ENCODE results near the gene TSC2.
"Not testable (repeated sequence)": the region's sequence is repeated elsewhere in the genome, so short reads cannot be mapped to it uniquely, and the experiment has no call there.

TSC2 gene

GRCh38 chr16:2107791-2108125, 60.0 kb downstream of the TSC2 start:
- DNase-seq, result not testable (repeated sequence)

- not testable (repeated sequence) for DNase-seq
Observed at GRCh38 chr16:2108446-2109270, 60.9 kb downstream of the TSC2 start.

DNA sequence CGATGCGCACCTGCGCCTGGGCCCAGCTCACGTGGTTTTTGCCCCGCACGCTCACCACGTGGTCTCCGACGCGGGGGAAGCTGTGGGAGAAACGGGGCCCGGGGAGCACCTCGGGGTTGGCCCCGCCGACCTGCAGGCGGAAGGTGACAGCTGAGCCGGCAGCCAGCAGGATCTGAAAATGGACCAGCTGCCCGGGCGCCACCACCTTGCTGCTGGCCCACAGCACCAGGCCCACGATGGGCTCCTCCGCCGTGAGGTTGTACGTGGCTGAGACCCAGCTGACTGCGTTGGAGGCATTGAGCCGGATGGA, 61.4 kb downstream of the TSC2 start:
- DNase-seq, result not testable (repeated sequence)

GRCh38 chr16:2109872-2110271, 62.1 kb downstream of the TSC2 start:
- not testable (repeated sequence) for DNase-seq

DNA sequence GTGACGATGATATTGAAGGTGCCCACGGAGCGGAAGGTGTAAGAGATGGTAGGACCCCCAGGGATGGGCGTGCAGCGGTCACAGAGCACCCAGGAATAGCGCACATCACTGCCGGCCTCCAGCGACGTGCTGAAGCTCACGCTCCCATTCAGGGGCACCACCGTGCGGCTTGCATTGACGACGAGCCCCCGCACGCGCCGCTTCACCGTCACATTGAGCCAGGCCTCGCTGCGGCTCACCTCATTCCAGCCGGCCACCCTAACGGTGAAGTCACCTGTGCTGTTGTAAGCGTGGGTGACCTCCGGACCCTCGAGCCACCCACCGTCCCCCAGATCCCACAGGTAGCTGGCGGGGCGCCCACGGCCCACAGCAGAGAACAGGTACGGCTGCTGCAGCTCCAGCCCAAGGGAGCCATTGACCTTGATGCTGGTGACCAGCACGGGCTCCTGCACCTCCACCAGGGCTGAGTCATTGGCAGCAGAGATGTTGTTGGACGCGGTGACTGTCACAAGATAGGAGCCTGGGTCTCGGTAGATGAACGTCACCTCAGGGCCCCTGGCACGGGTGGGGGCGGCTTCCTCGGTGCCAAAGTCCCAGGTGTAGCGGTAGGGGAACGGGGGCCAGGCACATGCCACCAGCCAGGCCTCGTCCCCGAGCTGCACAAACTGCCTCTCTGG, 62.7 kb downstream of the TSC2 start:
- not testable (repeated sequence) for DNase-seq

- not testable (repeated sequence) for DNase-seq
Observed at GRCh38 chr16:2111009-2111353, 63.2 kb downstream of the TSC2 start.

GRCh38 chr16:2111412-2112335, 63.9 kb downstream of the TSC2 start:
- not testable (repeated sequence) for DNase-seq

- DNase-seq, result not testable (repeated sequence)
Observed at GRCh38 chr16:2112539-2113106, 64.8 kb downstream of the TSC2 start.

DNA sequence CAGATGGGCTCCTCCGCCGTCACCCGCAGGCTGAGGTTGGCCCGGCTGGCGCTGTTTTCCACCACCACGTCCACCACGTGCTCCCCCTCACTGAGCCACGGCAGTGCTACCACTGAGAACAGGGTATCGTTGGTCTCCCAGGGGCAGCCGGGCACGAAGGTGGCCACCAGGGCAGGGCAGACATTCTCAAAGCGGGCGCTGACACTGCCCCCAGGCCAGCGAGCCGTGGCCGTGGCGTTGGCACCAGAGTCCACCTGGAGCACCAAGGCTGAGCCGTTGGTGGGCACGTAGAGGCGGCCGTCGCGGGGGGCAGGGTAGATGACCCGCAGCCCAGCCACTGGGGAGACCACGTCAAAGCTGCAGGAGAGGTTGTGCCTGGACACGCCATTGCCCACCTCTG, 66.4 kb downstream of the TSC2 start:
- DNase-seq, result not testable (repeated sequence)

DNA sequence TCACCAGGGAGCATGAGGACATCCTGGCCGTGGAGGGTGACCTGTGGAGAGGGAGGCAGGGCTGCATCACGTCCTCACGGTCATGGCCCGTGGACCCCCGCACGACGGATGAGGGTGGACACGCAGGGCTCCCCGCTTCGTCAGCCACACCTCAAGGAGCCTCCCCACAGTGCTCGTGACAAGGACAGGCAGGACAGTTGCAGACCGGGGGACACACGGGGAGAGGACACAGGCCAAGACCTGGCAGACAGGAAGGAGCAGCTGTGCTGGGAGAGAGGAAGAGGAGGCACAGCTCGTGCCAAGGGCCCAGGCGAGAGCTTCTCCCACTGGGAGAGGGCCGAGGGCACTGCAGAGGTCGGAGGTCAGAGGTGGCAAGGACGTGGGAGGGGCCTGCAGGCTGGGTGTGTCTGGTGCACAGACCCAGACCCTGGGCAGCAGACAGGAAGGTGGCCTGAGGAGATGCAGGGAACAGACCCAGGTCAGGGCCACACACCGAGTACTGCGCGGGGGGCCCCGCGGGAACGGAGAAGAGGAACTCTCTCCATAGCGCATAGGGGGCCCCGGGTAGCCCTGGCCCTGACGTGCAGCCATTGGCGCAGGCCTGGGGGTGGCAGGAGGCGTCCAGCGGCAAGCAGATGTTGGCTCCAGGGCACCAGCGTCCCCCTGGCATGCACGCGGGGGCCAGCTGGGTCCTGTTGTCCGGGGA, 67.3 kb downstream of the TSC2 start:
- DNase-seq, result not testable (repeated sequence)

- DNase-seq, result no peak
Observed at GRCh38 chr16:2115591-2115973, 67.8 kb downstream of the TSC2 start.

DNA sequence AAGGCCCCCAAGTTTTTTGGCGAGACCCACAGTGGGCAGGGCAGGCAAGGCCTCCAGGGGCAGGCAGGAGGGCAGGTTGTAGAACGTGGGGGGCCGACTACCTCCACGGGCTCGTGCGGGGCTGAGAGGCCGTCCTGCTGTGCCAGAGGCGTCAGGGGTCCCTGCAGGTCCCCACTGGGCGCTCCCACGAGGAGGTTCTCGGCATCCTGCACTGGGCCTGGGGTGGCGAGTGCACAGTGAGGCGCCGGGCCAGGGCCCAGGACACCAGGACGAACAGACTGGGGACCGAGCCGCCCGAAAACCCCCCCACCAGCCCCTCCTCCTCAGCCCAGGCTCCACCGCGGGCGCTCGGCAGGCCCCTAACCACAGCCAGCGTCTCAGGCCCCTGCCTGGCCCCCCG, 68.6 kb downstream of the TSC2 start:
- DNase-seq, result not testable (repeated sequence)

- DNase-seq, result not testable (repeated sequence)
Observed at GRCh38 chr16:2117341-2117740, 69.6 kb downstream of the TSC2 start.

DNA sequence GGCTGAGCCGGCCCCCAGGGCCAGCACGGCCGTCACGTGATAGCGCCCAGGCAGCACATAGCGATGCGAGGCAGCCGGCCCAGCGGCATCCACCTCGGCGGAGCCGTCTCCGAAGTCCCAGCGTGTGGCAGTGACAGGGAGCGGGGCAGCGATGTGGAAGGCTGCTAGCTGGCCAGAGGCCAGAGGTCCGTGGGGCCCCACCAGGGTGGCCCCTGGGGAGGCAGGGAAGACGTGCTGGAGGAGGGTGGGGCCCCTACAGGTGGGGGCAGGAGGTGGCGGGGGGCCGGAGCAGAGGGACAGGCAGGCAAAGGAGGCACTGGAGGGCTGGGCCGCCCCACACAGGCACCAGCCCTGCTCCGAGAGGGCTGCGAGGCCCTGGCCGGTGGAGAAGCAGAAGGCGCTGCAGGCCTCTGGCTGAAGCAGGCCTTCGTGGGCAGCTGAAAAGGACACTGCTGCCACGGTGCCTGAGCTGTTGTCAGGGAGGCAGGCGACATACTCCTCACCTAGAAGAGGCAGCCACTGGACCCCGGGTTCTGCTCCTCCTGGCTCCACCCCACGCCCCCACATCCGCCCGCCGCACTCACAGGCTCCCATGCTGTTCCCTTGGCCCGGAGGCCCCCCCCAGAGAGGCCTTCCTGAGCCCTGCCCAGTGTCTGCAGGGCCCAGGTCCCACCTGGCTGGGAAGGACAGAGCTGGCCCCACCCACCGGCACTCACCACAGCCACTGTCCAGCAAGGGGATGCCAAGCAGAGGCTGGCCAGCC, 70.4 kb downstream of the TSC2 start:
- not testable (repeated sequence) for DNase-seq

GRCh38 chr16:2121325-2121724, 73.5 kb downstream of the TSC2 start:
- not testable (repeated sequence) for DNase-seq

GRCh38 chr16:2121853-2122252, 74.1 kb downstream of the TSC2 start:
- peak; percentile 9 for DNase-seq

DNA sequence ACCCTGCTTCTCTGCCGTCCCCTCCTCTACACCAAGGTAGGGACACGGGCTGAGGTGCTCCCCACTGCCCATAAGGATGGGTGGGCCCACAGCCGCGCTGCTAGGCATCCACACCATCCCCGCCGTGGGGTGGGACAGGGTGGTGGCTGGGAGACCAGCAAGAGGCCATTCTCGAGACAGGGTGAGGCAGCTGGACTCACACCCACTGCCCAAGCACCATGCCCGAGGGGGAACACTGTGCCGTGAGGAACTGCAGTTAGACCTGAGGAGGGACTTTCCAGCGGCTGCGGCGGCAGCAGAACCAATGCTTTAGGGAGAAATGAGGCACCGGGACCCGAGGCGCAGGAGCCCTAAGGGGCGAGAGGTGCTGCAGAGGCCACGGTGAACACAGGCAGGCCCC, 74.6 kb downstream of the TSC2 start:
- DNase-seq, result no peak

- DNase-seq, result not testable (repeated sequence)
Observed at GRCh38 chr16:2122934-2123683, 75.3 kb downstream of the TSC2 start.

DNA sequence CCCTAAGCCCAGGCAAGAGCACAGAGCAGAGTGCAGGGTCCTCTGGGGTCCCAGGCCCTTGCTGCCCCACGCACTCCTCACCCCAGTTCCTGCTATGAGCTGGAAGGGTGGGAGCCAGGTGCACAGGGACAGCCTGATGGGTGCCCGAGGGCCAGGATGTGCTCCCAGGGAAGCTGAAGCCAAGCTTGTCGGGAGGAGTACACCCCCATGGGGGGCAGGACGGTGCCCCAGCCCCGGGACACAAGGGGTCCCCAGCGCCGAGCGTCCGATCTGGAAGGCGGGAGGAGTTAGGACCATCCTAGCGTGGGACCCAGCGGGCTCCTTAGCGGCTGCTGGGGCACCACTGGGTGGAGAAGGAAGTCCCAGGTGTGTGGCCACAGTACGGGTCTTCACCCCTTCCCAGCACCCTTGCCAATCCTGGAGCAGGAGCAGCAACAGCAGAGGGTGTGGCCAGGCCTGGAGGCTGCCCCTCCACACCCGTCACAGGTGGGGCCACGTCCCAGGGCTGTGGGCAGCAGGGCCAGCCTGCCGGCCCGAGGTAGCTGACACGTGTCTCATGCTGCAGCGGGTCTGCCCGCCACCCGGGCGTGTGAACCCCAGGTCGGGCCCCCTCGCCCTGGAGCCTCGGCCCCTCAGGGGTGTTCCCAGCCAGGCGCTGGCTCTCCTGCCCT, 76.1 kb downstream of the TSC2 start:
- not testable (repeated sequence) for DNase-seq

- DNase-seq, result not testable (repeated sequence)
Observed at GRCh38 chr16:2124377-2124693, 76.5 kb downstream of the TSC2 start.
